Omental fat pad (tissue), 4 donors: ENCODE results near the gene VEZT. TPM values are rescaled to one million over a fixed set of nuclear protein-coding genes. Genes with fewer than 3 reads are reported as not detected.

Experiments used
- ATAC-seq: fragments of 150-250 bp; one replicate; pipeline ENCODE4 v1.9.1; 2016; ENCODE audit warnings: mild to moderate bottlenecking, moderate library complexity; ENCODE audit not compliant: low FRiP score
- DNase-seq: peaks from one replicate; pipeline ENCODE4 v3.0.0-alpha.2; 2019; ENCODE audit warnings: low spot score
- CTCF ChIP-seq, 3 donors: fragments of 450-650 bp; IDR thresholded peaks; one replicate each; pipeline ENCODE4 v1.5.1; 2016 to 2017; ENCODE audit warnings: antibody characterized with exemption in 3 of 3, mild to moderate bottlenecking in 3 of 3, moderate library complexity in 2 of 3
- total RNA-seq, 4 donors: library from RNA; depleted of rRNA; stranded (reverse); fragments of >200 nt; gene quantifications; one replicate each; pipeline ENCODE4 v1.1.0, GENCODE V29; 2016

The VEZT gene
- total RNA-seq, 4 donors from 2014 or later, result 57.3 to 75.8 (median 64.0) TPM

- no peak for DNase-seq
- ATAC-seq, result no peak
- no peak for TF ChIP-seq CTCF (IDR thresholded peaks at IDR 0.05)
Measured at GRCh38 chr12:95213928-95214327, 3.7 kb upstream of the VEZT start.

- ATAC-seq (no peak), DNase-seq (no peak)
- TF ChIP-seq CTCF (IDR thresholded peaks at IDR 0.05), result no peak
Measured at GRCh38 chr12:95214466-95214865, 3.1 kb upstream of the VEZT start.

GRCh38 chr12:95215949-95216348 lies 1.7 kb upstream of the VEZT start:
- ATAC-seq (no peak), DNase-seq (no peak)
- TF ChIP-seq CTCF (IDR thresholded peaks at IDR 0.05), result no peak

- DNase-seq (no peak), ATAC-seq (peak; percentile 20)
- TF ChIP-seq CTCF (IDR thresholded peaks at IDR 0.05), result no peak
Measured at GRCh38 chr12:95216711-95217376, 763 bp upstream of the VEZT start.

- TF ChIP-seq CTCF (IDR thresholded peaks at IDR 0.05), result no peak
- ATAC-seq (peak; percentile 63), DNase-seq (peak; percentile 30)
Measured at GRCh38 chr12:95218150-95219133, 835 bp downstream of the VEZT start.

GRCh38 chr12:95220190-95220589 lies 2.6 kb downstream of the VEZT start:
- no peak for TF ChIP-seq CTCF (IDR thresholded peaks at IDR 0.05)
- no peak for DNase-seq
- ATAC-seq, result no peak
